Measurements from ENCODE around the gene TNRC6C.

TNRC6C gene

DNA sequence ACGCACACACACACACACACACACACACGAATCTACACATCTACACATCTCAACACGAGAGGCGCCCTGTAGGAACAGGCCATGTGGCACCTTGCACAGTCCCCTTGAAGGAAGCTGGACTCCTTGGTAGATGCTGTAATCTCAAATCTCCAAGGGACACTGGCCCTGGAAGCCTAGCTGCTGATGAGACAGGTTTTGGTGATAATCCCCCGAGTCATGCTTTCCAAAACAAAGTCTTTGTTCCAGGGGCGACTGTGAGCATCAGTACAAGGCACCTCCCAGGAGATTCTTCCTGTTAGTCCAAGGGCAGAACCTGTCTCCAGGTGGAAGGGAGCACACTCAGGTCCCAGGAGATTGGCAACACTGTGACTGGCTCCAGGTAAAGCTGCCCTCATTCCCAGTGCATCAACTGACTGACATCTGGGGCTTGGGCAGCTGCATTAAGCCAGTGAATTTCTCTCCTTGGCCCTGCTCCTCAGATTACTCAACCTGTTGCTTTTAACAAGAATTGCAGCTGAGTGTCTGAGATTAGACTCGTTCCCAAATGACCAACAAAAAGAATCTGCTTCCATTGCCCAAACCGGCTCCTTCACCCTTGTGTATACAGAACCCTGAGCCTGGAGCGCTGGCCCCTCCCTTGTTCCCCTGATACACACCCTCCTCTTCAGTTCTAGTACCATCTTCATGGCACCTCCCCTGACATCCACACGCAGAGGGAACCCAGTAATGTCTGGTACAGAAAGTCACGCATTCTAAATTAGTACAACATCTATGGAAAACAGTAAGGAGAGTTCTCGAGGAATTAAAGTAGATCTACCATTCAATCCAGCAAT is 13.9 kb upstream of the TNRC6C start:
- TF ChIP-seq, protein P1, sequence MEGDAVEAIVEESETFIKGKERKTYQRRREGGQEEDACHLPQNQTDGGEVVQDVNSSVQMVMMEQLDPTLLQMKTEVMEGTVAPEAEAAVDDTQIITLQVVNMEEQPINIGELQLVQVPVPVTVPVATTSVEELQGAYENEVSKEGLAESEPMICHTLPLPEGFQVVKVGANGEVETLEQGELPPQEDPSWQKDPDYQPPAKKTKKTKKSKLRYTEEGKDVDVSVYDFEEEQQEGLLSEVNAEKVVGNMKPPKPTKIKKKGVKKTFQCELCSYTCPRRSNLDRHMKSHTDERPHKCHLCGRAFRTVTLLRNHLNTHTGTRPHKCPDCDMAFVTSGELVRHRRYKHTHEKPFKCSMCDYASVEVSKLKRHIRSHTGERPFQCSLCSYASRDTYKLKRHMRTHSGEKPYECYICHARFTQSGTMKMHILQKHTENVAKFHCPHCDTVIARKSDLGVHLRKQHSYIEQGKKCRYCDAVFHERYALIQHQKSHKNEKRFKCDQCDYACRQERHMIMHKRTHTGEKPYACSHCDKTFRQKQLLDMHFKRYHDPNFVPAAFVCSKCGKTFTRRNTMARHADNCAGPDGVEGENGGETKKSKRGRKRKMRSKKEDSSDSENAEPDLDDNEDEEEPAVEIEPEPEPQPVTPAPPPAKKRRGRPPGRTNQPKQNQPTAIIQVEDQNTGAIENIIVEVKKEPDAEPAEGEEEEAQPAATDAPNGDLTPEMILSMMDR (IDR thresholded peaks at IDR 0.05; ENCODE audit: low read depth, low read length) = no peak
- no peak overlapping the region for H3K4me3 ChIP-seq (ENCODE audit: low read depth, low read length)

DNA sequence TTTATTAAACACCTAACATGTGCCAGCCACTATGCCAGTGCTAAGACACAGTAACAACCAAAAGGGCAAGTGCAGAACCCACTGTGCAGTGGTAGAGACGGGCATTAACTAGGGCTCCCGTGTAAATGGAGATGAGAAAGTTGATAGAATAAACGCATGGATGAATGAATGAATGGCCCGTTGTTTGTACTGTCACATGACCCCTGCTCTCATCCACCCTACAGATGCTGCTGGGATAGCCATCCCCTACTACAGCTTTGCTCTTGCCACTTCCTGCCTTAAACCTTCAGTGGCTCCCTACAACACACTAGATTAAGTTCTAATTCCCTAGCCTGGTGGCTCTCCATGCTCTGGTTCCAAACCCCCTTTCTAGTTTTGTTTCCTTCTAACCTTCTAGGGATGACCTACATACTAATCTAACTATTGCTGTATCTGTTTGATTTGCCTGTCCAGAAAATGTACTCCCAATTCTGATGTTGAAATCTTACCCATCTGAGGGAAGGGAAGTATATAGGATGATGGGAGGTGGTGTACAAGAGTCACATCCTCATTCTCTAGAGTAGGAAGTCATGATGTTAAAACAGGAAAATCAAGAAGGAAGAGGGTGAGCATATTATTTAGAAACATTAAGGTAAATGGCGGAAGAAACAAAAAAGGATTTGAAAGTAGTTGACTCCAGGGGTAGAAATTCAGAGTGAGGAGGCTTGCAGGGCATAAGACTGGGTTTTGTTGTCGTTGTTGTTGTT is 11.4 kb upstream of the TNRC6C start:
- no peak overlapping the region for H3K4me3 ChIP-seq (ENCODE audit: low read depth, low read length)
- TF ChIP-seq, protein P1 (IDR thresholded peaks at IDR 0.05; ENCODE audit: low read depth, low read length) = no peak

DNA sequence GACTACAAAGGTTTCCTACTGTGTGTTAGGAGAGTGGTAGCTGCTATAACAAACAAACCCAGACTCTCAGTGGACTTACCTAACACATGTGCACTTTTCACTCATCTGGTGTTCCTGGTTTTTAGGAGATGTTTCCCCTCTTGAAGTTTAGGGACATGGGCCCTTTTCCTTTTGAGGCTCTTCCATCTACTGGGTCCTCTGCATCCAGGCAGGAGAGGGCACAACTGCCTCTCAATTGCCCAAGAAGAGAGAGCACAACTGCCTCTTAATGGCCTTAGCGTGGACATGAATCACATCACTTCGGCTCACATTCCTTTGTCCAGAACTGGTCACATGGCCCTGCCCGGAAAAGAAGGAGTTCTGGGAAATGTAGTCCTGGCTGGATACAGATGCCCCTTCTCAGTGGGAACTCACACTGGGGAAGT is 9.8 kb upstream of the TNRC6C start:
- TF ChIP-seq, protein P1 (IDR thresholded peaks at IDR 0.05; ENCODE audit: low read depth, low read length) = no peak
- H3K4me3 ChIP-seq (ENCODE audit: low read depth, low read length) = no peak overlapping the region

DNA sequence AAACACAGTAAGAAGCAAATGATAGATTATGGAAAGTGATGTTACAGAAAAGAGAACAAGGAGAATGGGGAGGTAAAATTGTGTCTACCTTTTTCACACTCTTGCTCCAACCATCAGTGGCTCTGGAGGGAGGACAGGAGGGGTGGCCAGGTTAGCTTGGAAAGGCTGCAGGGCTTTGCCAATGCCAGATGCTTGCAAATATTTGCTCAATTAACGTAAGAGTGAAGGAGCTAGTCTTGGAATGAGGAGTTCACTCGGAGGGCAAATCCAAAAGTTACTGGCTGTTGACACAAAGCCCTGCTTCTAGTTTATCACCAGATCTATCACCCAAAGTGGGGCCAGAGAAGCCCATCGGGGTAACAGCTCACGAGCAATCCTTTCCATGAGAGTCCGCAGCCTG is 7.4 kb upstream of the TNRC6C start:
- no peak overlapping the region for H3K4me3 ChIP-seq (ENCODE audit: low read depth, low read length)
- TF ChIP-seq, protein P1 (IDR thresholded peaks at IDR 0.05; ENCODE audit: low read depth, low read length) = no peak

DNA sequence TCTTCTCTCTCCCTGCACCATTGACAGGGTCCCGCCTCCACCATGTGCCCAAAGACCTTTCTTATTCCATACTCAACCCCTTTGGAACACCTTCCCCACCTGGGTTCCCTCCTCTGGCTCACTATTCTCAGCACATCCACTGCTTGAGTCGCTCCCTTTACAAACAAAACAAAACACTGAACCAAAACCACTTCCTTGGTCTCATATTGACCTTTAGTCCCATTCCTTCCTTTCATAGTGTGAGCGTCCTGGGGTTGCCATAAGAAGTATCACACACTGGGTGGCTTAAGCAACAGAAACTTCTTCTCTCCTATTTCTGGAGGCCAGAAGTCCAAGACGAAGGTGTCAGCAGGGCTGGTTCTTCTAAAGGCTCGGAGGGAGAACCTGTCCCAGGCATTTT is 6.1 kb upstream of the TNRC6C start:
- TF ChIP-seq, protein P1 (IDR thresholded peaks at IDR 0.05; ENCODE audit: low read depth, low read length) = no peak
- H3K4me3 ChIP-seq (ENCODE audit: low read depth, low read length) = no peak overlapping the region

DNA sequence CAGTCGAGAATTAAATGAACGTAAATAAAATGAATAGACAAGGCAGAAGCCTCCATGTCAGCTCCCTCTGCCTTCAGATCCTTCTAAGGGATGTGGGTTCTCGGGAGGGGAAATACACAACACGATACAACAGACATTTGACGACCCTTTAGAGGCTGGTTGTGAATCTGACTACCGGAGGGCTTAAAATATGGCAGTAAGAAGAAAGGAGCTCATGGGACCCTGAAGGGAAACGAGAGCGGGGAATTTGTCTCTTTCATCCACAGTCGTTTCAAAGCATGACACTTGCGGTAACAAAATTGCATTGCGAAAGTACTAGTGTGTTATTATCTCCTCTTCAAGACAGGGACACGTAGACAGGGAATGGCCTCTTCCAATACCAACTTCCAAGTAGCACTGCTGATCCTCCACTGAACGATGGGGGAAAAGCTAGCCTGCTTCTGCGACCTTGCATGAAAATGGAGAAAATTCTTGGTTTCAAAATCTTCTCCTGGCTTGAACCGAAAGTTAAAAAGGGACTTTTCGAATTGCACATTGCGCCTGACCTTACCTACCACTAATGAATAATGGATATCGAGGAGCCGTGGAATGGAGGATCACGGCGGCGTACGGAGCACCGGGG is 1.2 kb upstream of the TNRC6C start:
- peak overlapping the region; percentile 75 for H3K4me3 ChIP-seq (ENCODE audit: low read depth, low read length)
- TF ChIP-seq, protein P1 (IDR thresholded peaks at IDR 0.05; ENCODE audit: low read depth, low read length) = no peak
